Adrenal gland (tissue), 5 donors: Measurements from ENCODE around the gene NDOR1.

Source experiments
- CTCF ChIP-seq, 6 experiments: fragments of 450-650 bp in 4 of 6; fragments of 200-600 bp in 2 of 6; sonication (generic) in 1 of 6; IDR thresholded peaks; 1 replicate in 5 of 6; 2 replicates in 1 of 6; pipeline versions ENCODE4 v1.5.1 to v1.8.0; 2016 to 2021; ENCODE audit warnings: antibody characterized with exemption in 6 of 6, mild to moderate bottlenecking in 2 of 6, moderate library complexity in 1 of 6
- POLR2A ChIP-seq, 2 donors: fragments of 450-650 bp; IDR thresholded peaks; one replicate each; pipeline ENCODE4 v1.6.1; 2017; ENCODE audit warnings: antibody characterized with exemption in 2 of 2, mild to moderate bottlenecking in 2 of 2, moderate library complexity in 1 of 2
- donor health status: DM: no; HTN: no; CAD: no.

DNA sequence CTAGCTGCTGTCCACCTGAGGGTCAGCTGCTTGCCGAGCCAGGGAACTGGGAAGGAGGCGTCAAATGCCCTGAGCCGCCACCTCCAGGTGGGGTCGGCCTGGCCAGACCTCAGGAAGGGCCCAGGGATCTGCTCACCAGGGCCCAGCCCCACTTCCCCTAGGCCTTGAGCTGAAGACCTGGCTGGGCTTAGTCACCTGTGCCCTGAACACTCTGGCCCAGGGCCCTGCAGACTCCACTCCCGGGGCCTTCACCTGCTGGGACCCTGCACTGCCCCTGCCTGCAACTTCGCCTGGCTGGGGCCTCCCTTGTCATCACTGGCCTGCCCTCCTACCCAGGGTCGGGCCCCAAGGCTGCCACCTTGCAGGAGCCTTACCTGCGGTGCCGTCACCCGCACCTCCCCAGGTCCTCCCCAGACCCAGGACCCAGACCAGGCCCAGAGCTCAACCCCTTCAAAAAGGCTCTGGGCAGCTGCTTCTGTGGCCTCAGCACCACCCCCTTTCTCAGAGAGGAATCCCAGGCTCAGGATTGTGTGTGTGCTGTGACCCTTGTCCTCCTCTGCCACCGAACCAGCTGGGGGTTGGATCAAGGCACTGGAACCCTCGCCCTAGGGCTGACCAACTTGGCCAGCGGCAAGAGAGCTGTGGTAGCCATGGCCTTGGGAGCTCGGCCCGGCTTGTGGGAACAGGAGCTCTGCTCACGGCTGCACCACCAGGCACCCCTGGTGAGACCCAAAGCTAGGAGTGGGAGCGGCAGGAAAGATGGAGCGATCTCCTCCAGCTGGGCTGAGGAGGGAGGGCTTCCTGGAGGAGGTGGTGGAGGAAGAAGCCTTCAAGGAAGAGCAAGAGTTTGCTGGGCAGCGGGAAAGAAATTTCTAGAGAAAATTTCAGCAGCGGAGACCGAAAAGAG, 48.5 kb downstream of the NDOR1 start:
- TF ChIP-seq CTCF (IDR thresholded peaks at IDR 0.05) (no peak), POLR2A (IDR thresholded peaks at IDR 0.05) (no peak)
